Caco-2 (cell line): ENCODE measurements around the gene AHRR. TPM values are rescaled to one million over a fixed set of nuclear protein-coding genes. Genes with fewer than 3 reads are reported as not detected.

ENCODE experiments used
- BruUV-seq: library from RNA; stranded (reverse); fragments of 400-500 nt; replicated peaks from 2 replicates; lab custom pipeline; 2021; lab: Mats Ljungman, UMichigan
- CTCF ChIA-PET: fragments of 300-600 bp; sonication (Branson Sonifier 250); formaldehyde crosslinking; loops from one replicate; lab custom pipeline; 2022; ENCODE audit warnings: antibody characterized with exemption; lab: Charles Lee
- POLR2A ChIA-PET: fragments of 300-600 bp; sonication (Branson Sonifier 250); formaldehyde crosslinking; loops from one replicate; lab custom pipeline; 2022; ENCODE audit warnings: antibody characterized with exemption; lab: Charles Lee
- DNase-seq, 2 experiments: peaks; one replicate each; pipeline versions ENCODE4 v3.0.0 to v3.0.0-alpha.2; 2020 to 2022
- H3K27me3 ChIP-seq: replicated peaks from 2 replicates; pipeline ENCODE4 v1.6.0; 2011; ENCODE audit warnings: low read length; ENCODE audit not compliant: control insufficient read depth, insufficient read depth
- H3K36me3 ChIP-seq: 2 replicates; pipeline ENCODE4 v1.5.1; 2011; ENCODE audit warnings: low read length; ENCODE audit not compliant: control insufficient read depth, insufficient read depth
- H3K4me1 ChIP-seq: fragments of 250-450 bp; sonication (Bioruptor Pico); 2 replicates; pipeline ENCODE4 v1.5.1; 2020; ENCODE audit warnings: mild to moderate bottlenecking
- H3K4me3 ChIP-seq: 2 replicates; pipeline ENCODE4 v1.5.1; 2011; ENCODE audit warnings: low read depth, mild to moderate bottlenecking, control low read depth, low read length
- H3K9me3 ChIP-seq: fragments of 250-450 bp; sonication (Bioruptor Pico); 2 replicates; pipeline ENCODE4 v1.5.1; 2020; ENCODE audit warnings: mild to moderate bottlenecking, moderate library complexity
- H3K27ac Mint-ChIP-seq: one replicate; pipeline ENCODE4 v1.8.0; 2022; ENCODE audit warnings: mixed read lengths; ENCODE audit not compliant: unreplicated experiment
- H3K27me3 Mint-ChIP-seq: one replicate; pipeline ENCODE4 v1.8.0; 2022; ENCODE audit warnings: mixed read lengths; ENCODE audit not compliant: insufficient read depth, unreplicated experiment
- H3K36me3 Mint-ChIP-seq: one replicate; pipeline ENCODE4 v1.8.0; 2022; ENCODE audit warnings: mild to moderate bottlenecking, mixed read lengths; ENCODE audit not compliant: insufficient read depth, unreplicated experiment
- H3K4me1 Mint-ChIP-seq: one replicate; pipeline ENCODE4 v1.8.0; 2022; ENCODE audit warnings: low read depth, mixed read lengths; ENCODE audit not compliant: unreplicated experiment
- H3K4me3 Mint-ChIP-seq: one replicate; pipeline ENCODE4 v1.8.0; 2022; ENCODE audit warnings: mild to moderate bottlenecking, moderate library complexity, mixed read lengths; ENCODE audit not compliant: unreplicated experiment
- H3K9me3 Mint-ChIP-seq: one replicate; pipeline ENCODE4 v1.8.0; 2022; ENCODE audit warnings: mixed read lengths; ENCODE audit not compliant: unreplicated experiment
- CTCF ChIP-seq, 2 experiments: fragments of 200-600 bp in 1 of 2; IDR thresholded peaks; 1 replicate in 1 of 2; 2 replicates in 1 of 2; pipeline versions ENCODE4 v1.5.1 to v1.8.0; 2011 to 2022; ENCODE audit warnings: antibody characterized with exemption in 1 of 2, control low read depth in 1 of 2, inconsistent platforms in 1 of 2, low read depth in 1 of 2, low read length in 1 of 2, mild to moderate bottlenecking in 1 of 2, moderate library complexity in 1 of 2; ENCODE audit not compliant: insufficient read depth in 1 of 2, severe bottlenecking in 1 of 2, unreplicated experiment in 1 of 2
- intact Hi-C: fragments of 100-400 bp; cut with micrococcal nuclease; formaldehyde crosslinking; loops from one replicate; pipeline ENCODE4 v1.10.0; 2022; ENCODE audit not compliant: unreplicated experiment
- total RNA-seq: library from RNA; stranded (reverse); gene quantifications from 2 replicates; pipeline ENCODE4 v1.2.3, GENCODE V29; 2022

The AHRR gene
- total RNA-seq, 1 experiment from 2014 or later: 1.1 TPM

DNA sequence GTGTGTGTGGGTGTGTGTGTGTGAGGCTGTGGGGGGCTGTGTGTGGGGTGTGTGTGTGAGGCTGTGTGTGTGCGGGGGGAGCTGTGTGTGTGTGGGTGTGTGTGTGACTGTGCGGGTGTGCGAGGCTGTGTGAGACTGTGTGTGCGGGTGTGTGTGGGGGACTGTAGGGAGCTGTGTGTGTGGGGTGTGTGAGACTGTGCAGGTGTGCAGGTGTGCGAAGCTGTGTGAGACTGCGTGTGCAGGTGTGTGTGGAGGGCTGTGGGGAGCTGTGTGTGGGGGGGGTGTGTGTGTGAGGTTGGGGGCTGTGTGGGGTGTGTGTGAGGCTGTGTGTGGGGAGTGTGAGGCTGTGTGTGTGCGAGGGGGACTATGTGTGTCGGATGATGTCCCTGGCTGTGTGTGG lies 23.2 kb downstream of the AHRR start:
- no peaks in the 10 kb centered on the region for H3K36me3 Mint-ChIP-seq
- H3K4me3 ChIP-seq: no peak overlapping the region
- H3K27me3 Mint-ChIP-seq: no peaks in the 10 kb centered on the region
- H3K27me3 ChIP-seq: no peaks in the 10 kb centered on the region
- BruUV-seq: no TSS peak
- no peak for TF ChIP-seq CTCF (IDR thresholded peaks at IDR 0.05; ENCODE audit: insufficient read depth in 1 of 2, low read depth in 1 of 2, low read length in 1 of 2, severe bottlenecking in 1 of 2, unreplicated experiment in 1 of 2)
- no peaks in the 10 kb centered on the region for H3K9me3 ChIP-seq
- peaks cover 10% of the 10 kb centered on the region for H3K9me3 Mint-ChIP-seq
- no peak overlapping the region for H3K27ac Mint-ChIP-seq
- H3K36me3 ChIP-seq: no peaks in the 10 kb centered on the region
- intact Hi-C loops: no loop called here
- no peak for DNase-seq
- no peaks in the 10 kb centered on the region for H3K4me1 Mint-ChIP-seq
- no peaks in the 10 kb centered on the region for H3K4me1 ChIP-seq
- H3K4me3 Mint-ChIP-seq: no peak overlapping the region
- ChIA-PET POLR2A (no interaction called here), CTCF (no interaction called here)

DNA sequence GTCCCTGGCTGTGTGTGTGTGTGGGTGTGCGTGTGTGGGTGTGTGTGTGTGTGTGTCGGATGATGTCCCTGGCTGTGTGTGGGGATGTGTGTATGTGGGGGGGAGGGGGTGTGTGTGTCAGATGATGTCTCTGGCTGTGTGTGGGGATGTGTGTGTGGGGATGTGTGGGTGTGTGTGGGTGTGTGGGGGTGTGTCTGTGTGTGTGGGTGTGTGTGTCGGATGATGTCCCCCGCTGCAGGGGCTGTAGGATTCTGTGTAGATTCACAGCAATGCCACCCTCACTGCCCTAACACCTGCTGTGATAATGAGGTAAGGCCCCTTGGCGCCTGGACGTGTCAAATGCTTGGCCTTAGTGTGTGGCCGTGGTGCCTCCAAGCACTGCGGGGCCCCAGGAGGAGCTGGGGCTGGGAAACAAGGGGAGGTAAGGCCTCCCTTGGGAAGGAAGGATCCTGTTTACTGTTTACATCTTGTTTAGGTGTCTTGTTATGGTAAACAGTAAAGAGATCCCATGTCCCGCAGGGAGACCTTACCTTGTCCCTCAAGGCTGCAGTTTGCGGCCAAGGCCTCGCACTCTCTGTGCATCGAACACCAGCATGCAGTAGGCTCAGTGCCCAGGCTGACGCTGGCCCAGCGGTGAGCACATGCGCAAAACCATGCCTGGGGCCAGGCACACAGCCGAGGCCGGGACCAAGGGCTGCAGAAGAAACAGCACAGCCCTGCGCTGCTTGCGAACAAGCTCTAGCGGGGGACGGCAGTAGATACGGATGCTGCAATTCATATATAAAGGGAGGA lies 24.1 kb downstream of the AHRR start:
- TF ChIP-seq CTCF (IDR thresholded peaks at IDR 0.05; ENCODE audit: insufficient read depth in 1 of 2, low read depth in 1 of 2, low read length in 1 of 2, severe bottlenecking in 1 of 2, unreplicated experiment in 1 of 2): no peak
- no TSS peak for BruUV-seq
- H3K36me3 ChIP-seq: no peaks in the 10 kb centered on the region
- no peaks in the 10 kb centered on the region for H3K4me1 ChIP-seq
- H3K27me3 Mint-ChIP-seq: no peaks in the 10 kb centered on the region
- H3K36me3 Mint-ChIP-seq: no peaks in the 10 kb centered on the region
- POLR2A ChIA-PET: no interaction called here
- no peaks in the 10 kb centered on the region for H3K9me3 ChIP-seq
- intact Hi-C loops: no loop called here
- H3K4me3 ChIP-seq: no peak overlapping the region
- H3K27ac Mint-ChIP-seq: no peak overlapping the region
- peaks cover 10% of the 10 kb centered on the region for H3K9me3 Mint-ChIP-seq
- CTCF ChIA-PET: no interaction called here
- H3K4me1 Mint-ChIP-seq: no peaks in the 10 kb centered on the region
- no peak overlapping the region for H3K4me3 Mint-ChIP-seq
- H3K27me3 ChIP-seq: no peaks in the 10 kb centered on the region
- no peak for DNase-seq

DNA sequence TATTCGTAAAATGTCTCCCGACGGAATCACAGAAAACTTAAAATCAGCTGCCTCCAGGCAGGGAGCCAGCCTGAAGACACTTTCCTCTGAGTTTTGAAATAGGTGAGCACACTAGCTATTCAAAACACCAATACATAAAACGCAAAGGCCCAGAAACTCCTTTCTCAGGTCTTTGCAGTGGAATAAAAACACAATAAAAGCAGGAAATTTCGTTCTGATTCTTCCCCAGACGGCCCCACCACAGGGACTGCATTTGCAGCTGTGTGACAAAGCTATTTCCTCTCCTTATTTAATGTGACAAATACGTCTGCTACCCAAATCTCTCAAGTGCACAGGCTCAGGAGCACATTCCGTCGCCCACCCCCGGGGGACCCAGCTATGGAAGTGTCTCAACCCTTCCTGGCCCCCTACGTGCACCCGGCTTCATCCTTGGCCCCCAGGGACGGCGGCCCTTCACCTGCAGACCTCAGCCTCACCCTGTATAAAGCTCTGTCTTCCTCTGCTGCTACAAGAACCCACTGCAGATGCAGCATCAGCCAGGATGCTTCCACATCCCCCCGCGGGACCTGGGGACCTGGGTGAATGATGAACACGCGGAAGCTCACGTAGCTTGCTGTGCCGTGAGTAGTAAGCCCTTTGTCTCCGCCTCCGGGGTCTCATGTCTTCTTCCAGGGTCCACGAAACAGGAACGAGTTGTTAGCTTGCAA lies 24.9 kb downstream of the AHRR start:
- POLR2A ChIA-PET: no interaction called here
- H3K27me3 ChIP-seq: no peaks in the 10 kb centered on the region
- H3K27ac Mint-ChIP-seq: no peak overlapping the region
- no peak overlapping the region for H3K4me3 Mint-ChIP-seq
- no TSS peak for BruUV-seq
- no peaks in the 10 kb centered on the region for H3K36me3 Mint-ChIP-seq
- no peaks in the 10 kb centered on the region for H3K27me3 Mint-ChIP-seq
- CTCF ChIA-PET: no interaction called here
- DNase-seq: no peak
- H3K4me3 ChIP-seq: no peak overlapping the region
- H3K4me1 ChIP-seq: no peaks in the 10 kb centered on the region
- no peaks in the 10 kb centered on the region for H3K9me3 ChIP-seq
- TF ChIP-seq CTCF (IDR thresholded peaks at IDR 0.05; ENCODE audit: insufficient read depth in 1 of 2, low read depth in 1 of 2, low read length in 1 of 2, severe bottlenecking in 1 of 2, unreplicated experiment in 1 of 2): no peak
- peaks cover 10% of the 10 kb centered on the region for H3K9me3 Mint-ChIP-seq
- intact Hi-C loops: no loop called here
- no peaks in the 10 kb centered on the region for H3K36me3 ChIP-seq
- no peaks in the 10 kb centered on the region for H3K4me1 Mint-ChIP-seq
